ENCODE results near the gene SMAD2. TPM values are rescaled to one million over a fixed set of nuclear protein-coding genes. Genes with fewer than 3 reads are reported as not detected.

The SMAD2 gene
- polyA plus RNA-seq, 2 of the 4 experiments (the other 2 are of a cell fraction): 131 to 229 TPM

DNA sequence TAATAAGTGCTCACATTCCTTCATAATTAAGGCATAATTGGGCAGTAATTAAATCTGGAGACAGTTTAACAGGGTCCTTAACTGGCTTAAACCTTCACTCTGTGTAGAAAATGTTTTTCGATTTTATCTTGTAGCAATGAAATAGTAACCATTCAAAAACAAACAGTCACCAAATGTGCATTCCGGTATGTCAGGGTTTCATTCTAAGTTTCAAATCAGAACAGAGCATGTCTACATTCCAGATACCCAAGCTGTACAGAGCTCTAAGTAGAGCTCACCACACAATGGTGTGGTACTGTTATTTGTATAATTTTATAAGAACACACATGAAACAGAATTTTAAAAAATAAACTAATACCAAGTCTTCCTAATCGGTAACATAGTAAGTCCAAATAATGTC is 52.6 kb downstream of the SMAD2 start:
- H3K27ac ChIP-seq: peak overlapping the region in 1 of 2 experiments; percentile 49; a peak in 1 of 6 replicates
- CTCF ChIA-PET: interaction anchor here (1.2 to 1.3 kb wide), 2 partner anchors 138 to 145 kb away, joined by 3 to 4 read pairs; no protein-coding TSS in a partner anchor
- POLR2A ChIA-PET: no interaction called here
- peaks cover 83% of the 10 kb centered on the region for H3K4me1 ChIP-seq
- 75% methylated on average over 3 of the region's 3 CpGs for WGBS (ENCODE audit: missing lambda C conversion rate)
- no peak overlapping the region for H3K4me3 ChIP-seq
- no peak for FAIRE-seq
- 0 out of 6 replicates have a peak, but pooled peaks of 1 of the 2 experiments have one; percentile 35 for ATAC-seq
- DNase-seq (ENCODE audit: low read depth in 1 of 2, low spot score in 1 of 2): no peak
- TF ChIP-seq, protein P1, sequence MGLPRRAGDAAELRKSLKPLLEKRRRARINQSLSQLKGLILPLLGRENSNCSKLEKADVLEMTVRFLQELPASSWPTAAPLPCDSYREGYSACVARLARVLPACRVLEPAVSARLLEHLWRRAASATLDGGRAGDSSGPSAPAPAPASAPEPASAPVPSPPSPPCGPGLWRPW (IDR thresholded peaks at IDR 0.05): no peak
- TF ChIP-seq JUNB (IDR thresholded peaks at IDR 0.05) (no peak), JUN (IDR thresholded peaks at IDR 0.05) (no peak), CEBPB (IDR thresholded peaks at IDR 0.05) (no peak), RNF2 (IDR thresholded peaks at IDR 0.05; ENCODE audit: borderline replicate concordance, low read depth) (no peak), TFCP2L1 (CRISPR knock-in tag; IDR thresholded peaks at IDR 0.05) (no peak), RFX5 (IDR thresholded peaks at IDR 0.05) (no peak), NFE2L2 (conservative IDR thresholded peaks at IDR 0.05; ENCODE audit: low read length) (no peak), MAFK (IDR thresholded peaks at IDR 0.05; ENCODE audit: partially characterized antibody) (no peak), CHD2 (IDR thresholded peaks at IDR 0.05; ENCODE audit: low read length, partially characterized antibody) (no peak)
- TF ChIP-seq, protein P2, sequence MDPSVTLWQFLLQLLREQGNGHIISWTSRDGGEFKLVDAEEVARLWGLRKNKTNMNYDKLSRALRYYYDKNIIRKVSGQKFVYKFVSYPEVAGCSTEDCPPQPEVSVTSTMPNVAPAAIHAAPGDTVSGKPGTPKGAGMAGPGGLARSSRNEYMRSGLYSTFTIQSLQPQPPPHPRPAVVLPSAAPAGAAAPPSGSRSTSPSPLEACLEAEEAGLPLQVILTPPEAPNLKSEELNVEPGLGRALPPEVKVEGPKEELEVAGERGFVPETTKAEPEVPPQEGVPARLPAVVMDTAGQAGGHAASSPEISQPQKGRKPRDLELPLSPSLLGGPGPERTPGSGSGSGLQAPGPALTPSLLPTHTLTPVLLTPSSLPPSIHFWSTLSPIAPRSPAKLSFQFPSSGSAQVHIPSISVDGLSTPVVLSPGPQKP (IDR thresholded peaks at IDR 0.05; ENCODE audit: low read depth, low read length): no peak
- TF ChIP-seq, protein P3, sequence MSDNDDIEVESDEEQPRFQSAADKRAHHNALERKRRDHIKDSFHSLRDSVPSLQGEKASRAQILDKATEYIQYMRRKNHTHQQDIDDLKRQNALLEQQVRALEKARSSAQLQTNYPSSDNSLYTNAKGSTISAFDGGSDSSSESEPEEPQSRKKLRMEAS (IDR thresholded peaks at IDR 0.05): no peak
- H3K4me2 ChIP-seq: peak overlapping the region; percentile 8; the same call in 1 of the 3 replicates
- no peaks in the 10 kb centered on the region for H3K9me3 ChIP-seq

DNA sequence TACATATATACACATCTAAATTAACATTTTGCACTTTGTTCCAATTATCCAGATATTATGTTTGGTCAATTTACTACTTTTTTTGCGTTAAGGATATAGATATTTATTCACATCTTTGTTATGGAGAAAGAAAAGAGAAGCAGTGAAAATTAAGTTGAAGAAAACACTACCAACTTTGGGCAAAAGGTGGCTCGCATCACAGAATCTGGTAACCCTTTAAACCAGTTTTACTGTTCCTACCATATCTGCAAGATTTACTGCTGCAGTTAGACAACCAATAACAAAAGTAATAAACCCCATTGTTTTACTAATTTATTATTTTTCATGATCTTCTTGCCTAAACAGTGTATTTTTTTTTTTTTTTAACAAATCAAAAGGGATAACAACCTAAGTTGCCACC is 53.6 kb downstream of the SMAD2 start:
- ChIA-PET POLR2A (no interaction called here), CTCF (interaction anchor here (0.8 to 1.2 kb wide), 2 partner anchors 24 to 139 kb away, joined by 3 to 4 read pairs; no protein-coding TSS in a partner anchor)
- Histone ChIP-seq H3K4me1 (peaks cover 83% of the 10 kb centered on the region), H3K4me3 (no peak overlapping the region), H3K9me3 (no peaks in the 10 kb centered on the region), H3K4me2 (peak overlapping the region; percentile 8; the same call in 1 of the 3 replicates), H3K27ac (peak overlapping the region; percentile 8 to 32; a peak in 2 of 6 replicates)
- WGBS (ENCODE audit: missing lambda C conversion rate): 86% methylated on average over 2 of the region's 2 CpGs
- DNase-seq (ENCODE audit: low read depth in 1 of 2, low spot score in 1 of 2): peak in 1 of 2 experiments; percentile 7
- ATAC-seq: no peak
- no peak for FAIRE-seq
- TF ChIP-seq JUNB (IDR thresholded peaks at IDR 0.05) (no peak), FOXS1 (CRISPR knock-in tag; IDR thresholded peaks at IDR 0.05) (no peak), EP300 (IDR thresholded peaks at IDR 0.05) (no peak), PHF8 (IDR thresholded peaks at IDR 0.05; ENCODE audit: borderline replicate concordance, low read depth) (no peak), CEBPB (IDR thresholded peaks at IDR 0.05) (no peak), RCOR1 (IDR thresholded peaks at IDR 0.05; ENCODE audit: low read depth, low read length) (no peak), MAZ (IDR thresholded peaks at IDR 0.05; ENCODE audit: borderline replicate concordance, low read depth, low read length) (no peak), CBX2 (IDR thresholded peaks at IDR 0.05; ENCODE audit: borderline replicate concordance, low read depth) (no peak), ESRRA (IDR thresholded peaks at IDR 0.05; ENCODE audit: borderline replicate concordance, low read length) (no peak), ZSCAN20 (CRISPR knock-in tag; IDR thresholded peaks at IDR 0.05) (no peak), MAFK (IDR thresholded peaks at IDR 0.05; ENCODE audit: partially characterized antibody) (no peak), FOSL2 (IDR thresholded peaks at IDR 0.05) (no peak), FOSL2 (CRISPR knock-in tag; IDR thresholded peaks at IDR 0.05) (no peak), POLR2A (IDR thresholded peaks at IDR 0.05; ENCODE audit: low read length) (no peak)
- TF ChIP-seq, protein P4, sequence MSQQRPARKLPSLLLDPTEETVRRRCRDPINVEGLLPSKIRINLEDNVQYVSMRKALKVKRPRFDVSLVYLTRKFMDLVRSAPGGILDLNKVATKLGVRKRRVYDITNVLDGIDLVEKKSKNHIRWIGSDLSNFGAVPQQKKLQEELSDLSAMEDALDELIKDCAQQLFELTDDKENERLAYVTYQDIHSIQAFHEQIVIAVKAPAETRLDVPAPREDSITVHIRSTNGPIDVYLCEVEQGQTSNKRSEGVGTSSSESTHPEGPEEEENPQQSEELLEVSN (IDR thresholded peaks at IDR 0.05; ENCODE audit: borderline replicate concordance, low read depth): no peak
- TF ChIP-seq, protein P2 (IDR thresholded peaks at IDR 0.05; ENCODE audit: low read depth, low read length): no peak
- TF ChIP-seq, protein P5, sequence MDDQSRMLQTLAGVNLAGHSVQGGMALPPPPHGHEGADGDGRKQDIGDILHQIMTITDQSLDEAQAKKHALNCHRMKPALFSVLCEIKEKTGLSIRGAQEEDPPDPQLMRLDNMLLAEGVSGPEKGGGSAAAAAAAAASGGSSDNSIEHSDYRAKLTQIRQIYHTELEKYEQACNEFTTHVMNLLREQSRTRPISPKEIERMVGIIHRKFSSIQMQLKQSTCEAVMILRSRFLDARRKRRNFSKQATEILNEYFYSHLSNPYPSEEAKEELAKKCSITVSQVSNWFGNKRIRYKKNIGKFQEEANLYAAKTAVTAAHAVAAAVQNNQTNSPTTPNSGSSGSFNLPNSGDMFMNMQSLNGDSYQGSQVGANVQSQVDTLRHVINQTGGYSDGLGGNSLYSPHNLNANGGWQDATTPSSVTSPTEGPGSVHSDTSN (IDR thresholded peaks at IDR 0.05): no peak
- TF ChIP-seq, protein P6, sequence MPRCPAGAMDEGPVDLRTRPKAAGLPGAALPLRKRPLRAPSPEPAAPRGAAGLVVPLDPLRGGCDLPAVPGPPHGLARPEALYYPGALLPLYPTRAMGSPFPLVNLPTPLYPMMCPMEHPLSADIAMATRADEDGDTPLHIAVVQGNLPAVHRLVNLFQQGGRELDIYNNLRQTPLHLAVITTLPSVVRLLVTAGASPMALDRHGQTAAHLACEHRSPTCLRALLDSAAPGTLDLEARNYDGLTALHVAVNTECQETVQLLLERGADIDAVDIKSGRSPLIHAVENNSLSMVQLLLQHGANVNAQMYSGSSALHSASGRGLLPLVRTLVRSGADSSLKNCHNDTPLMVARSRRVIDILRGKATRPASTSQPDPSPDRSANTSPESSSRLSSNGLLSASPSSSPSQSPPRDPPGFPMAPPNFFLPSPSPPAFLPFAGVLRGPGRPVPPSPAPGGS (IDR thresholded peaks at IDR 0.05): no peak
- TF ChIP-seq, protein P7, sequence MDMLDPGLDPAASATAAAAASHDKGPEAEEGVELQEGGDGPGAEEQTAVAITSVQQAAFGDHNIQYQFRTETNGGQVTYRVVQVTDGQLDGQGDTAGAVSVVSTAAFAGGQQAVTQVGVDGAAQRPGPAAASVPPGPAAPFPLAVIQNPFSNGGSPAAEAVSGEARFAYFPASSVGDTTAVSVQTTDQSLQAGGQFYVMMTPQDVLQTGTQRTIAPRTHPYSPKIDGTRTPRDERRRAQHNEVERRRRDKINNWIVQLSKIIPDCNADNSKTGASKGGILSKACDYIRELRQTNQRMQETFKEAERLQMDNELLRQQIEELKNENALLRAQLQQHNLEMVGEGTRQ (IDR thresholded peaks at IDR 0.05): no peak
